SU-DHL-6 (cell line): ENCODE measurements around the gene TBC1D10A.

Source experiments
- H2AFZ ChIP-seq: fragments of 200-600 bp; sonication (generic); 2 replicates; pipeline ENCODE4 v1.6.1; 2014; ENCODE audit warnings: low read depth, mild to moderate bottlenecking, moderate library complexity, mixed read lengths, antibody characterized with exemption, low read length; ENCODE audit not compliant: severe bottlenecking
- H3F3A ChIP-seq: fragments of 200-600 bp; shearing (Covaris generic); 2 replicates; pipeline ENCODE4 v1.6.0; 2016; ENCODE audit warnings: antibody characterized with exemption, mild to moderate bottlenecking; ENCODE audit not compliant: insufficient read depth
- H3K27ac ChIP-seq: fragments of 200-600 bp; sonication (generic); 2 replicates; pipeline ENCODE4 v1.5.1; 2016; ENCODE audit warnings: low read depth, mild to moderate bottlenecking, low read length, moderate library complexity, mixed read lengths
- H3K27me3 ChIP-seq: fragments of 200-600 bp; sonication (generic), shearing (Covaris generic); 2 replicates; pipeline ENCODE4 v1.6.0; 2014; ENCODE audit warnings: mild to moderate bottlenecking, low read length
- H3K36me3 ChIP-seq: fragments of 200-600 bp; sonication (generic); 2 replicates; pipeline ENCODE4 v1.6.1; 2014; ENCODE audit warnings: mild to moderate bottlenecking, low read length, mixed read lengths
- H3K4me2 ChIP-seq: fragments of 300-600, 200-600 bp; shearing (Covaris generic), sonication (generic); 2 replicates; pipeline ENCODE4 v1.6.0; 2014; ENCODE audit warnings: low read length, low read depth, mild to moderate bottlenecking; ENCODE audit not compliant: poor library complexity, severe bottlenecking
- H3K4me3 ChIP-seq: fragments of 200-600 bp; sonication (generic); 2 replicates; pipeline ENCODE4 v1.5.1; 2014; ENCODE audit warnings: antibody characterized with exemption, low read length, mild to moderate bottlenecking, mixed read lengths; ENCODE audit not compliant: insufficient read depth, poor library complexity, severe bottlenecking
- H3K79me2 ChIP-seq: fragments of 200-600 bp; sonication (generic); 2 replicates; pipeline ENCODE4 v1.6.1; 2014; ENCODE audit warnings: mild to moderate bottlenecking, low read length, moderate library complexity; ENCODE audit not compliant: insufficient read depth
- H3K9ac ChIP-seq: fragments of 200-600 bp; sonication (generic); 2 replicates; pipeline ENCODE4 v1.7.0; 2014; ENCODE audit warnings: mild to moderate bottlenecking, low read length
- H3K9me2 ChIP-seq: fragments of 200-600 bp; sonication (generic); replicated peaks from 2 replicates; pipeline ENCODE4 v1.6.1; 2014; ENCODE audit warnings: low read length; ENCODE audit not compliant: insufficient read depth
- H3K9me3 ChIP-seq: fragments of 200-600 bp; sonication (generic); 2 replicates; pipeline ENCODE4 v1.6.1; 2014; ENCODE audit warnings: low read length, mixed read lengths; ENCODE audit not compliant: insufficient read depth
- H4K20me1 ChIP-seq: fragments of 200-600 bp; sonication (generic); 2 replicates; pipeline ENCODE4 v1.6.1; 2014; ENCODE audit warnings: low read depth, mild to moderate bottlenecking, antibody characterized with exemption, low read length, moderate library complexity, mixed read lengths
- EZH2phosphoT487 ChIP-seq: fragments of 200-600 bp; sonication (generic), shearing (Covaris generic); conservative IDR thresholded peaks from 2 replicates; pipeline ENCODE4 v1.6.1; 2018; ENCODE audit warnings: mild to moderate bottlenecking, antibody characterized with exemption, low read length, moderate library complexity, mixed read lengths
- TF ChIP-seq, protein P1 (sequence below): fragments of 200-600 bp; sonication (generic); IDR thresholded peaks from one replicate; pipeline ENCODE4 v1.5.1; 2017; ENCODE audit warnings: antibody characterized with exemption, mild to moderate bottlenecking, low read length, moderate library complexity; ENCODE audit not compliant: insufficient read depth, poor library complexity, severe bottlenecking

TBC1D10A gene

DNA sequence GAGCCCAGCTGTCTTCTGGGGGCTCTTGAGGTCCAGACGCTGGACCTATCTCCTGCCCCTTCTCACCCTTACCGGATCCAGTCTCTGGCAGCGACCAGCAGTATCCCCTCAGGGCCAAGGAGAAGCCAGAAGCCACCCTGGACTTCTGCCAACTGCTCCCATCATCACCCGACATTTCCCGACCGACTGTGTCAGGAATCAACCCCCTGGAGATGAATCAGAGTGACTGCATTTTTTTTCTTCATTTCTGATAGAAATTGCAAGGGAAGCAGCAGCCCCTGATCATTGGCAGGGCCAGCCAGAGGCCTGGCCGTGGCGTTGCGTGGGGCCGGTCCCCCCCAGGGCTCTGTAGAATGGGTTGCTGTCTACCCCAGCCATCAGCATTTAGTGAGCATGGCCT, 75.0 kb downstream of the TBC1D10A start:
- no peaks in the 10 kb centered on the region for H3K79me2 ChIP-seq
- H3K9ac ChIP-seq, result no peak overlapping the region
- no peak overlapping the region for H3K27ac ChIP-seq
- H3F3A ChIP-seq, result no peaks in the 10 kb centered on the region
- no peaks in the 10 kb centered on the region for H3K9me3 ChIP-seq
- H3K27me3 ChIP-seq, result no peaks in the 10 kb centered on the region; the same call in 1 of the 2 replicates
- H3K4me3 ChIP-seq, result no peak overlapping the region
- no peaks in the 10 kb centered on the region for H3K36me3 ChIP-seq
- no peak overlapping the region for H3K4me2 ChIP-seq
- no peak overlapping the region for H2AFZ ChIP-seq
- H4K20me1 ChIP-seq, result no peaks in the 10 kb centered on the region
- H3K9me2 ChIP-seq, result no peaks in the 10 kb centered on the region
- TF ChIP-seq, protein P1, sequence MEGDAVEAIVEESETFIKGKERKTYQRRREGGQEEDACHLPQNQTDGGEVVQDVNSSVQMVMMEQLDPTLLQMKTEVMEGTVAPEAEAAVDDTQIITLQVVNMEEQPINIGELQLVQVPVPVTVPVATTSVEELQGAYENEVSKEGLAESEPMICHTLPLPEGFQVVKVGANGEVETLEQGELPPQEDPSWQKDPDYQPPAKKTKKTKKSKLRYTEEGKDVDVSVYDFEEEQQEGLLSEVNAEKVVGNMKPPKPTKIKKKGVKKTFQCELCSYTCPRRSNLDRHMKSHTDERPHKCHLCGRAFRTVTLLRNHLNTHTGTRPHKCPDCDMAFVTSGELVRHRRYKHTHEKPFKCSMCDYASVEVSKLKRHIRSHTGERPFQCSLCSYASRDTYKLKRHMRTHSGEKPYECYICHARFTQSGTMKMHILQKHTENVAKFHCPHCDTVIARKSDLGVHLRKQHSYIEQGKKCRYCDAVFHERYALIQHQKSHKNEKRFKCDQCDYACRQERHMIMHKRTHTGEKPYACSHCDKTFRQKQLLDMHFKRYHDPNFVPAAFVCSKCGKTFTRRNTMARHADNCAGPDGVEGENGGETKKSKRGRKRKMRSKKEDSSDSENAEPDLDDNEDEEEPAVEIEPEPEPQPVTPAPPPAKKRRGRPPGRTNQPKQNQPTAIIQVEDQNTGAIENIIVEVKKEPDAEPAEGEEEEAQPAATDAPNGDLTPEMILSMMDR, result no peak
- TF ChIP-seq EZH2phosphoT487, result no peak

DNA sequence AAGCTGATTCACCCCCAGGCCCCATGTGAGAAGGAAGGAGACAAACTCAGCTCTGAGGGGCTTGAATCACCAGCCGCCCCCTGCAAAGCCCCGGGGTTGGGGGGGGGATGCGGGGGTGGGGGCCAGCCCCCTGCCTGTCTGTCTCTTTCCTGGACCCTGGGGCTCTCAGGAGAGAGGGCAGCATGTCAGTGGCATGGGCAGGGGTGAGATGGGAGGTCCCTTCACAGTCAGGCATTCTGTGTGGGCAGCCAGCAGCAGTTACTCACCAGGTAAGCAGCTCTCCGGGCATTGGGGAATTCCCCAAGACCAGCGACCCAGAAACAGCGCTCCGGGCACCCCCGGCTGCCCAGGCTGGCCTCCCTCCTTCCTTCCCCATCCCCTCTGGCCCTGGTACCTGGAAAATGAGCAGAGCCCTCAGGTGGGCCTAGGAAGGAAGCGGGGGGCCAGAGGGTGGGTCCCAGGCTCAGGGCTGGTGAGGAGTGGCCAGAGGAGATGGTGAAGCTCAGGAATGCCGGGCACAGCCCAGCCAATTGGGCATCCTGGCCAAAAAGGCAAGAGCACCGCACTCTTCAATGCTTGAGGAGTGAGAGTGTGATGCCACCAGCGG, 76.0 kb downstream of the TBC1D10A start:
- H2AFZ ChIP-seq, result no peak overlapping the region
- no peak overlapping the region for H3K4me3 ChIP-seq
- no peaks in the 10 kb centered on the region for H3F3A ChIP-seq
- no peaks in the 10 kb centered on the region; the same call in 1 of the 2 replicates for H3K27me3 ChIP-seq
- TF ChIP-seq, protein P1, result no peak
- no peak for TF ChIP-seq EZH2phosphoT487
- no peaks in the 10 kb centered on the region for H3K9me3 ChIP-seq
- H3K27ac ChIP-seq, result no peak overlapping the region
- H3K36me3 ChIP-seq, result no peaks in the 10 kb centered on the region
- no peak overlapping the region for H3K9ac ChIP-seq
- H3K9me2 ChIP-seq, result no peaks in the 10 kb centered on the region
- no peaks in the 10 kb centered on the region for H4K20me1 ChIP-seq
- no peak overlapping the region for H3K4me2 ChIP-seq
- H3K79me2 ChIP-seq, result no peaks in the 10 kb centered on the region

GRCh38 chr22:30250039-30250565, 76.6 kb downstream of the TBC1D10A start:
- TF ChIP-seq, protein P1, result no peak
- no peak for TF ChIP-seq EZH2phosphoT487
- H3F3A ChIP-seq, result no peaks in the 10 kb centered on the region
- H3K36me3 ChIP-seq, result no peaks in the 10 kb centered on the region
- no peaks in the 10 kb centered on the region; the same call in 1 of the 2 replicates for H3K27me3 ChIP-seq
- no peaks in the 10 kb centered on the region for H3K9me2 ChIP-seq
- H3K79me2 ChIP-seq, result no peaks in the 10 kb centered on the region
- no peaks in the 10 kb centered on the region for H3K9me3 ChIP-seq
- no peak overlapping the region for H3K27ac ChIP-seq
- H3K4me3 ChIP-seq, result no peak overlapping the region
- H4K20me1 ChIP-seq, result no peaks in the 10 kb centered on the region
- no peak overlapping the region for H3K9ac ChIP-seq
- H2AFZ ChIP-seq, result no peak overlapping the region
- no peak overlapping the region for H3K4me2 ChIP-seq
